HepG2 (cell line): ENCODE results near the gene SMAD7. TPM values are rescaled to one million over a fixed set of nuclear protein-coding genes. Genes with fewer than 3 reads are reported as not detected.

Experiments used
- ATAC-seq: fragments of 200-7000 bp; cut with Tn5 transposase; 3 replicates; pipeline ENCODE4 v1.9.1; 2020; ENCODE audit warnings: mild to moderate bottlenecking, moderate library complexity
- BruUV-seq: library from RNA; stranded (reverse); fragments of 400-500 nt; replicated peaks from 2 replicates; lab custom pipeline; 2021; lab: Mats Ljungman, UMichigan
- CTCF ChIA-PET: fragments of 300-600 bp; formaldehyde crosslinking; extraction: SDS; loops from one replicate; lab custom pipeline; 2021; ENCODE audit warnings: low total read pairs, inconsistent platforms, low intra/inter-chr PET ratio; lab: Yijun Ruan, JAX
- POLR2A ChIA-PET: fragments of 350-600 bp; sonication (Branson Sonifier 250); formaldehyde crosslinking; loops from one replicate; lab custom pipeline; 2020; ENCODE audit warnings: antibody characterized with exemption, inconsistent platforms; lab: Yijun Ruan, JAX
- DNase-seq: peaks from one replicate; pipeline ENCODE4 v3.0.0-alpha.2; 2015; ENCODE audit warnings: low spot score
- FAIRE-seq: peaks from 3 replicates; lab custom pipeline; 2011; peaks lifted over from hg19 to GRCh38; lab: Jason Lieb, UNC
- H2AFZ ChIP-seq: one replicate; pipeline ENCODE4 v1.6.1; 2011; ENCODE audit warnings: low read length, inconsistent platforms
- H3K27ac ChIP-seq: fragments of 300-600 bp; 3 replicates; pipeline ENCODE4 v1.8.0; 2011; ENCODE audit warnings: mixed run types, mild to moderate bottlenecking, mixed read lengths, low read length, inconsistent platforms; ENCODE audit not compliant: insufficient read depth; ENCODE audit errors: extremely low read length
- H3K27me3 ChIP-seq, 2 experiments: fragments of 200-600 bp in 1 of 2; 2 replicates in 1 of 2; 3 replicates in 1 of 2; pipeline versions ENCODE4 v1.6.0 to v1.8.0; 2011; ENCODE audit warnings: low read length in 2 of 2, mild to moderate bottlenecking in 2 of 2, moderate library complexity in 2 of 2, inconsistent platforms in 1 of 2; ENCODE audit not compliant: insufficient read depth in 2 of 2, control insufficient read depth in 1 of 2
- H3K36me3 ChIP-seq, 2 experiments: fragments of 200-600 bp in 1 of 2; replicated peaks in 1 of 2; 2 replicates in 1 of 2; 3 replicates in 1 of 2; pipeline versions ENCODE4 v1.5.1 to v1.8.0; 2011; ENCODE audit warnings: low read length in 2 of 2, inconsistent platforms in 1 of 2; ENCODE audit not compliant: insufficient read depth in 2 of 2, control insufficient read depth in 1 of 2
- H3K4me1 ChIP-seq: 2 replicates; pipeline ENCODE4 v1.5.1; 2012; ENCODE audit warnings: low read length, inconsistent platforms; ENCODE audit not compliant: insufficient read depth
- H3K4me2 ChIP-seq: 2 replicates; pipeline ENCODE4 v1.6.0; 2011; ENCODE audit warnings: low read depth, low read length, inconsistent platforms
- H3K4me3 ChIP-seq, 3 experiments: fragments of 200-600 bp in 1 of 3; sonication (generic), shearing (Covaris generic) in 1 of 3; replicated peaks in 1 of 3; 2 replicates each; pipeline ENCODE4 v1.5.1; 2011 to 2016; ENCODE audit warnings: low read length in 3 of 3, inconsistent platforms in 2 of 3, low read depth in 2 of 3, mild to moderate bottlenecking in 2 of 3, control low read depth in 1 of 3, mixed read lengths in 1 of 3; ENCODE audit not compliant: insufficient read depth in 1 of 3
- H3K79me2 ChIP-seq: one replicate; pipeline ENCODE4 v1.6.1; 2011; ENCODE audit warnings: low read length, inconsistent platforms; ENCODE audit not compliant: insufficient read depth
- H3K9ac ChIP-seq: 2 replicates; pipeline ENCODE4 v1.6.0; 2011; ENCODE audit warnings: mild to moderate bottlenecking, low read depth, low read length, inconsistent platforms; ENCODE audit not compliant: insufficient read depth
- H3K9me3 ChIP-seq: 2 replicates; pipeline ENCODE4 v1.5.1; 2012; ENCODE audit warnings: mild to moderate bottlenecking, low read length
- H4K20me1 ChIP-seq: 2 replicates; pipeline ENCODE4 v1.6.0; 2011; ENCODE audit warnings: inconsistent platforms, mild to moderate bottlenecking, low read length, moderate library complexity; ENCODE audit not compliant: insufficient read depth
- ELF1 ChIP-seq: sonication (generic); formaldehyde crosslinking; IDR thresholded peaks from 2 replicates; pipeline ENCODE4 v1.4.0; 2020; ENCODE audit warnings: missing genetic modification reagents
- FOXA1 ChIP-seq, 2 experiments: fragments of 450-650 bp in 1 of 2; sonication (generic) in 1 of 2; formaldehyde crosslinking in 1 of 2; IDR thresholded peaks; 2 replicates each; pipeline versions ENCODE4 v1.4.0 to v1.6.1; 2016 to 2020; ENCODE audit warnings: missing genetic modification reagents in 1 of 2
- KLF13 ChIP-seq: sonication (generic); formaldehyde crosslinking; IDR thresholded peaks from 2 replicates; pipeline ENCODE4 v1.4.0; 2020; ENCODE audit warnings: mild to moderate bottlenecking, missing genetic modification reagents
- POLR2A ChIP-seq, 2 experiments: IDR thresholded peaks; 2 replicates each; pipeline ENCODE4 v1.6.1; 2011; ENCODE audit warnings: low read depth in 2 of 2, low read length in 2 of 2, mild to moderate bottlenecking in 1 of 2, moderate library complexity in 1 of 2; ENCODE audit not compliant: insufficient read depth in 1 of 2
- RARA ChIP-seq: IDR thresholded peaks from 2 replicates; pipeline ENCODE4 v1.6.1; 2016; ENCODE audit warnings: missing genetic modification reagents, missing compliant biosample characterization
- RFXAP ChIP-seq: sonication (generic); formaldehyde crosslinking; IDR thresholded peaks from 2 replicates; pipeline ENCODE4 v1.4.0; 2020; ENCODE audit warnings: missing genetic modification reagents, borderline replicate concordance
- SNAPC2 ChIP-seq: sonication (generic); formaldehyde crosslinking; IDR thresholded peaks from 2 replicates; pipeline ENCODE4 v1.8.1; 2022; ENCODE audit warnings: mild to moderate bottlenecking, missing genetic modification reagents
- SP1 ChIP-seq, 2 experiments: fragments of 450-650 bp in 1 of 2; sonication (generic) in 1 of 2; formaldehyde crosslinking in 1 of 2; IDR thresholded peaks; 2 replicates each; pipeline versions ENCODE4 v1.4.0 to v1.6.1; 2016 to 2020; ENCODE audit warnings: missing genetic modification reagents in 1 of 2
- SRSF4 ChIP-seq: fragments of 200-400 bp; formaldehyde crosslinking; IDR thresholded peaks from one replicate; pipeline ENCODE4 v1.6.1; 2018; ENCODE audit warnings: mild to moderate bottlenecking, low read depth, low read length, moderate library complexity; ENCODE audit not compliant: poor library complexity, severe bottlenecking
- ZNF335 ChIP-seq: sonication (generic); formaldehyde crosslinking; IDR thresholded peaks from 2 replicates; pipeline ENCODE4 v1.4.0; 2020; ENCODE audit warnings: missing genetic modification reagents
- ZNF737 ChIP-seq: sonication (generic); formaldehyde crosslinking; IDR thresholded peaks from 2 replicates; pipeline ENCODE4 v1.5.0; 2020; ENCODE audit warnings: missing genetic modification reagents, mild to moderate bottlenecking, borderline replicate concordance
- ZNF766 ChIP-seq: sonication (generic); formaldehyde crosslinking; IDR thresholded peaks from 2 replicates; pipeline ENCODE4 v1.5.0; 2020; ENCODE audit warnings: missing genetic modification reagents, borderline replicate concordance
- WGBS: methylation state at CpG from one replicate; pipeline ENCODE4 v1.1.6; 2017; ENCODE audit warnings: low lambda C conversion rate; 5-methylcytosine and 5-hydroxymethylcytosine counted together
- in situ Hi-C: cut with HindIII; loops from 2 replicates; pipeline ENCODE4 v1.10.0; 2017; ENCODE audit warnings: low pct_unique_long_range_greater_than_20kb; ENCODE audit not compliant: extremely low pct_ligation_motif_present
- intact Hi-C: fragments of 100-400 bp; cut with micrococcal nuclease; formaldehyde crosslinking; loops from one replicate; pipeline ENCODE4 v1.10.0; 2022; ENCODE audit not compliant: unreplicated experiment
- polyA plus RNA-seq, 8 experiments: library from polyadenylated mRNA; depleted of rRNA in 3 of 8; stranded (reverse) in 7 of 8; unstranded in 1 of 8; fragments of >200 nt; fragmentation: Illumina TruSeq in 4 of 8; extraction: Trizol in 4 of 8; gene quantifications; 2 replicates each; pipeline versions ENCODE4 v1.2.1 to v1.2.3, GENCODE V29; 2011 to 2016; ENCODE audit warnings: low read depth in 4 of 8, missing spikeins in 1 of 8, mixed read lengths in 1 of 8; ENCODE audit not compliant: insufficient read depth in 1 of 8
- total RNA-seq, 5 experiments: library from RNA; depleted of rRNA; stranded (reverse); fragments of >200 nt; fragmentation: Illumina TruSeq; extraction: Trizol; gene quantifications; 2 replicates each; pipeline ENCODE4 v1.2.3, GENCODE V29; 2016; ENCODE audit warnings: low read depth in 1 of 5

SMAD7 gene
- total and polyA plus RNA-seq, 2 of the 13 experiments (the other 11 are each of a cell fraction or from before 2014, with no cell fraction given), result 17.4 to 24.7 TPM

GRCh38 chr18:48910972-48911545 is 39.7 kb downstream of the SMAD7 start:
- 96% methylated on average over 17 of the region's 17 CpGs for WGBS
- Histone ChIP-seq H2AFZ (no peak overlapping the region), H3K27ac (no peak overlapping the region), H3K36me3 (no peaks in the 10 kb centered on the region), H3K4me1 (peaks cover 25% of the 10 kb centered on the region), H4K20me1 (no peaks in the 10 kb centered on the region), H3K4me3 (no peak overlapping the region), H3K4me2 (no peak overlapping the region), H3K9ac (no peak overlapping the region), H3K9me3 (no peaks in the 10 kb centered on the region), H3K27me3 (no peaks in the 10 kb centered on the region), H3K79me2 (no peaks in the 10 kb centered on the region)
- no peak for ATAC-seq
- no peak for DNase-seq
- FAIRE-seq, result no peak
- no TSS peak for BruUV-seq
- POLR2A ChIA-PET, result no interaction called here
- in situ Hi-C loops (no loop called here), intact Hi-C loops (no loop called here)
- CTCF ChIA-PET, result no interaction called here
- TF ChIP-seq RARA (CRISPR knock-in tag) (no peak), KLF13 (no peak), ZNF766 (no peak), SRSF4 (no peak), ZNF335 (CRISPR knock-in tag) (no peak), RFXAP (CRISPR knock-in tag) (no peak), POLR2A (IDR thresholded peaks at IDR 0.05; ENCODE audit: insufficient read depth in 1 of 2, low read depth in 2 of 2, low read length in 2 of 2) (no peak), SNAPC2 (no peak)

DNA sequence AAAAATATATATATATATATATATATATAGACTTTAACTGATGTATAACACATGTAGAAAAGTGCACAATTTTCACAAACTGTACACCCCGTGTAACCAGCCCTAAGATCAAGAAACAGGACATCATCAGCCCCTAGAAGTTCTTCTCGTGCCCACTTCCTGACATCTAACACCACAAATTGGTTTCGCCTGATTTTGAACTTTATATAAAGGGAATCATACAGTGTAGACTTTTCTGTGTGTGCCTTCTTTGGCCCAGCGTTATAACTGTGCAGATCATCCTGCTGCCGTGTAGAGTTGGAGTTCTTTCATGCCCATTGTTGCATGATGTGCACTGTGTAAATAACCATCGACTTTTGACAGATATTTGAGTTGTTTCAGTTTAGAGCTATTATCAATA is 41.0 kb downstream of the SMAD7 start:
- BruUV-seq, result no TSS peak
- no peak overlapping the region for H3K27ac ChIP-seq
- no peak overlapping the region for H3K9ac ChIP-seq
- no peaks in the 10 kb centered on the region for H3K36me3 ChIP-seq
- H4K20me1 ChIP-seq, result no peaks in the 10 kb centered on the region
- no peaks in the 10 kb centered on the region for H3K79me2 ChIP-seq
- 79% methylated on average over 6 of the region's 6 CpGs for WGBS
- ChIA-PET POLR2A (no interaction called here), CTCF (no interaction called here)
- no peaks in the 10 kb centered on the region for H3K9me3 ChIP-seq
- H3K4me1 ChIP-seq, result peaks cover 25% of the 10 kb centered on the region
- no peak overlapping the region for H2AFZ ChIP-seq
- intact Hi-C loops (no loop called here), in situ Hi-C loops (no loop called here)
- no peak overlapping the region for H3K4me3 ChIP-seq
- ATAC-seq, result no peak
- FAIRE-seq, result no peak
- no peaks in the 10 kb centered on the region for H3K27me3 ChIP-seq
- no peak for DNase-seq
- H3K4me2 ChIP-seq, result no peak overlapping the region
- TF ChIP-seq FOXA1 (IDR thresholded peaks at IDR 0.05) (no peak), FOXA1 (CRISPR knock-in tag; IDR thresholded peaks at IDR 0.05) (0 out of 2 replicates have a peak, but pooled peaks have one; percentile 13), SP1 (IDR thresholded peaks at IDR 0.05) (no peak), SP1 (CRISPR knock-in tag; IDR thresholded peaks at IDR 0.05) (no peak), ZNF737 (CRISPR knock-in tag) (no peak), ELF1 (CRISPR knock-in tag) (no peak)
